MM.1S (cell line): ENCODE data around the gene TTC1.

ENCODE experiments used
- CTCF ChIP-seq: fragments of 300-600 bp; sonication (generic); IDR thresholded peaks from 2 replicates; pipeline ENCODE4 v1.5.1; 2016; ENCODE audit warnings: antibody characterized with exemption, low read length, mixed read lengths
- EZH2 ChIP-seq: fragments of 300-600 bp; sonication (generic); optimal IDR thresholded peaks from 2 replicates; pipeline ENCODE3; 2017; ENCODE audit warnings: low read depth, mild to moderate bottlenecking, antibody characterized with exemption, low read length, mixed read lengths
- EZH2phosphoT487 ChIP-seq: fragments of 300-600 bp; sonication (generic); IDR thresholded peaks from 2 replicates; pipeline ENCODE4 v1.6.1; 2018; ENCODE audit warnings: antibody characterized with exemption, low read length

- no peak for TF ChIP-seq CTCF
- TF ChIP-seq EZH2phosphoT487: no peak
- TF ChIP-seq EZH2: no peak
These were observed 13.0 kb upstream of the TTC1 start for GRCh38 chr5:159995907-159996306.
